GM21526 (cell line): ENCODE data around the gene MAP3K9.
"Not testable (repeated sequence)": the region's sequence is repeated elsewhere in the genome, so short reads cannot be mapped to it uniquely, and the experiment has no call there.

ENCODE experiments used
- ATAC-seq: cut with Tn5 transposase; IDR thresholded peaks from one replicate; pipeline ENCODE4 v1.9.1; 2021; ENCODE audit warnings: moderate library complexity; ENCODE audit not compliant: unreplicated experiment, low FRiP score

The MAP3K9 gene

DNA sequence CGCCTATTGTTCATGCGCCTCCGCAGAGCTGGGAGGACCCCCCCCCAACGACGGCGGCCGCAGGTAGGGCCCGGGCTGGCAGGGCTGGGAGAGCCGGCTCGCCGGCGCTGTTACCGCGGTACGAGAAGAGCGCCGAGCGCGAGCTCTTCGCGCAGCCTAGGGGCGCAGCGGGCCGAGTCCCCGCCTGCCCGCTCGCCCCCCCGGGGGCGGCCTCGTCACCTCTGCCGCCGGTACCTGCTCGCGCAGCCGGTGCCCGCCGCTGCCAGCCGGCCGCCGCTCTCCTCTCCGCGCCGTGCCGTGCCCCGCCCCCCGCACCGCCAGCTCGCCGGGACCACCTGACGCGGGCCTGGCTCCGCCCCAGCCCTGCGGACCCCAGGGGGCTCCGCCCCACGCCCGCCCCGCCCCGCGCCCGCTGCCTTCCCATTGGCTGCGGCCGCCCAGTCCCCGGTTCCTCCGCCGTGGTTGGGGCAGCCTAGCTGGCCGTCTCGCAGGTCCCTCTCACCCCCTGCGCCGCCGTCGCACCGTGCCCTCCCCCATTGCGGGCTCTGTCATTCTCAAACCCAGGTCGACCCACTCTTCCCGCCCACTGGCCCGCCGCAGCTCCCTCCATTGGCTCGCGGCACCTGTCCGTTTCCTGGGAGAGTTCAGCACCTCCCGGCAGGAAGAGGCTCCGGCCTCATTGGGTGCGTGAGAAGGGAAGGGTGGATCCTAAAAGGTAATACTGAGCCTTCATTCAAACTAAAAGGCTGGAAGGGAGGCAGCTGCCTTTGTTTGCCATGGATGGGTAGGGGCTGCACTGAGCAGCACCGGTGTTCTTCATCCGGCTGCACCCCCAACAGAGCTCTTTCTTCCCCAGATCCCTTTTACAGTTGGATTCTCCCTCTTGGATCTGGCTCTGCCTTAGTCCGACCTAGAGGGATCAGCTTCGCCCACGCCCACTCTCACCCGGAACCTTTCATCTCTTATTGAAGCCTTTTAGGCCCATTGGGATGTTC, at the start of gene MAP3K9:
TSS of gene MAP3K9 (minus strand) at position 289 of the 995 bp plus-strand sequence. CDS start 342 bp downstream, outside the sequence.
- peak; percentile 82 for ATAC-seq

DNA sequence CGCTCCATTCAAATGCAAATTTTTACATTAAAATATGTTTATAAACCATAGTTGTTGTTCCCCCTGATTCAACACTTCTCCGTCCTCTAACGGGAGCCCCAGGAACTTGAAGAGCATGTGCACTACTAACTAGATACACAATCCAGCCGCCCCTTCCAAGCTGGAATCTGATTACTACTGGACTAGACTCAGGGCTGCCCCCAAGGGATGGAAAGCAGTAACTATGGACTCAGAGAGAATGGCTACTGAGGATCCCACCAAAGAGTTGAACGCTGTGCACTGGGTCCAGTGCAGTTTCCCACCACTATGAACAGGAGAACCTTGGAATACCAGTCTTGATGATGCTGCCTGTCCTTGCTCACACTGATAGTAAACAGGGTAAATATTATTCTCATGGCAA, 49.3 kb upstream of the MAP3K9 start:
- no peak for ATAC-seq

DNA sequence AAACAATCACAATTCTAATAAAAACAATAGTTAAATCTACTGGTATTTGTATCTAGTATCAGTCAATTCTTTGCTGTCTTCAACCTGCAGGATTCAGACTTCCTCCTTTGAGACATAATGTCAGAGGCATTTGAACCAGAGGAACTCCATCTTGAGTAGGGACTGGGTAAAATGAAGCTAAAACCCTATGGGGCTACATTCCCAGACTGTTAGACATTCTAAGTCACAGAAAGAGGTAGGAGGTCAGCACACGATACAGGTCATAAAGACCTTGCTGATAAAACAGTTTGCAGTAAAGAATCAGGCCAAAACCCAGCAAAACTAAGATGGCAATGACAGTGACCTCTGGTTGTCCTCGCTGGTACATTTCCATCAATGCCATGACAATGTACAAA, 48.2 kb upstream of the MAP3K9 start:
- no peak for ATAC-seq

DNA sequence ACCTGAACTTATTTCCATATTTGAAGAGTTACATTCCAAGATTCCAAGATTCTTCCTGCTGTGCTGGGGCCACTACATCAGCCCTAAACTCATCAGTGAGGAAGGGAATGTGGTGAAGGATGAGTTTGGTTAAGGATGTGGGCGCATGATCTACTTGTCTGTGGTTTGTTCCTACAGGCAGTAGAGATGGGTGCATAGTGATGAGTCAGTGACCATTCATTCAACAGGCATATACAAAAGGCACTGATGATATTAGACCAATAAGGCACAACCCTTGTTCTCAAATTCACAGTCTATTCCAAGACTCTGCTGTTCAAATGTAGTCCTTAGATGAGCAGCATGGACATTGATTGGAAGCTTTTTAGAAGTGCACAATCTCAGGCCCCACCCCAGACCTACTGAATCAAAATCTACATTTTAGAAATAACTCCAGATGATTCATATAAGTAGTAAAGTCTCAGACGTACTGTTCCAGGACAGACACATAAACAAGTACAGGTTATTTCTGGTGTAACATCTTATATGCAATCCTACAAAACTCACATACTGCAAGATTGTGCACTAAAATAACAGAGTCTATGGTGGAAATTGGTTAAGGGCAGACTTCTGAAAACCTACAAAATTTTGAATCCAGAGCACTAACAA, 47.7 kb upstream of the MAP3K9 start:
- no peak for ATAC-seq

DNA sequence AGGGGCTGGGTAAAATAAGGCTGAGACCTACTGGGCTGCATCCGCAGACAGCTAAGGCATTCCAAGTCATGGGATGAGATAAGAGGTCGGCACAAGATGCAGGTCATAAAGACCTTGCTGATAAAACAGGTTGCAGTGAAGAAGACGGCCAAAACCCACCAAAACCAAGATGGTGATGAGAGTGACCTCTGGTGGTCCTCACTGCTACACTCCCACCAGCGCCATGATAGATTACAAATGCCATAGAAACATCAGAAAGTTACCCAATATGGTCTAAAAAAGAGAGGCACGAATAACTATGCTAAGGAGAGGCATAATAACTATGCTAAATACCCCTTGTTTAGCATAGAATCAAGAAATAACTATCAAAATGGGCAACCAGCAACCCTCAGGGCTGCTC, 46.2 kb upstream of the MAP3K9 start:
- no peak for ATAC-seq

DNA sequence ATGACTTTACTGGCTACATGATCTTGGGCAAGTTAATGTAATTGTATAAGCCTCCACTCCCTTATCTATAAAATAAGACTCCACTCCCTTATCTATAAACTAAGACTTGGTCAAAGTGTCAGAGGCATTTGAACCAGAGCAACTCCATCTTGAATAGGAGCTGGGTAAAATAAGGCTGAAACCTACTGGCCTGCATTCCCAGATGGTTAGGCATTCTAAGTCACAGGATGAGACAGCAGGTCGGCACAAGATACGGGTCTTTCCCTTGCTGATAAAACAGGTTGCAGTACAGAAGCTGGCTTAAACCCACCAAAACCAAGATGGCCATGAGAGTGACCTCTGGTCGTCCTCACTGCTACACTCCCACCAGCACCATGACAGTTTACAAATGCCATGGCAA, 44.3 kb upstream of the MAP3K9 start:
- not testable (repeated sequence) for ATAC-seq

DNA sequence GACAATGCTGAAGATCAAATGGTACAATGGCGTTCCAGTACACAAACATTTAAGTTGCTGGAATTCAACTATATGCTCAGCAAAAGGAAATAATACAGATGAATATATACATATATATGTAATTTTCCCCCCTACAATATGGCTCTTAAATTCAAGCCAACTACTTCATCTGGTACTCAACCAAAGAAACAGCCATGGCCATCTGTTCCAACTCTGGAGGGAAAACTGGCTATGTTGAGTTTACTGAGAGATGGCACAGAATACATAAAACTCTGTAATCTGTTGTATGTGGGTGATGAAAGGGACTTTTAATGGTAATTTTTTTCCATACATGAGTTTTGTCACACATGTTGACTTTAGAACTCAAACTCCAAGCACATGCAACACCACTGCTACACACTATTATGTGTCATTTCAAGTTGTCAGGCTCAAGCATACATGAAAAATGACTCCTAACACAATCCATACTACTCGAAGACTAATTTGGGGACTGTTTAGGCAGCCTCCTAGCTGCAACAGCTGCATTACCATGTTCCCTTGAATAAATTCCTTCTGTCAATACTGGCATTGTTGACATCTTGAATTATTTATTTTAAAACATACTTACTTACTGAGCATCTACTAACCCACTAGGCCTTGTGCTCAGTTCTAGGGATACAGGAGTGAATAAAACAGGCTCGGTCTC, 38.2 kb upstream of the MAP3K9 start:
- no peak for ATAC-seq

DNA sequence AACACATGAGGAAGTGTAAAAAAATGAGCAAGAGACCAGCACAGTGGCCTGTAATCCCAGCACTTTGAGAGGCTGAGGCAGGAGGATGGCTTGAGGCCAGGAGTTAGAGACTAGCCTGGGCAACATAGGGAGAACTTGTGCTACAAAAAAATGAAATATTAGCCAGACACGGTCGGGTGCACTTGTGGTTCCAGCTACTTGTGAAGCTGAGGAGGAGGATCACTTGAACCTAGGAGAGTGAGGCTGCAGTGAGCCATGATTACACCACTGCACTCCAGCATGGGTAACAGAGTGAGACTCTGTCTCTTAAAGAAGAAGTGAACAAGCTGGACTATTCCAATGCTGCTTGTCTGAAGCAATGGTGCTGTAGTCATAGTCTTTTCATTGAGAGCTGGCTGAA, 36.3 kb upstream of the MAP3K9 start:
- ATAC-seq, result no peak

DNA sequence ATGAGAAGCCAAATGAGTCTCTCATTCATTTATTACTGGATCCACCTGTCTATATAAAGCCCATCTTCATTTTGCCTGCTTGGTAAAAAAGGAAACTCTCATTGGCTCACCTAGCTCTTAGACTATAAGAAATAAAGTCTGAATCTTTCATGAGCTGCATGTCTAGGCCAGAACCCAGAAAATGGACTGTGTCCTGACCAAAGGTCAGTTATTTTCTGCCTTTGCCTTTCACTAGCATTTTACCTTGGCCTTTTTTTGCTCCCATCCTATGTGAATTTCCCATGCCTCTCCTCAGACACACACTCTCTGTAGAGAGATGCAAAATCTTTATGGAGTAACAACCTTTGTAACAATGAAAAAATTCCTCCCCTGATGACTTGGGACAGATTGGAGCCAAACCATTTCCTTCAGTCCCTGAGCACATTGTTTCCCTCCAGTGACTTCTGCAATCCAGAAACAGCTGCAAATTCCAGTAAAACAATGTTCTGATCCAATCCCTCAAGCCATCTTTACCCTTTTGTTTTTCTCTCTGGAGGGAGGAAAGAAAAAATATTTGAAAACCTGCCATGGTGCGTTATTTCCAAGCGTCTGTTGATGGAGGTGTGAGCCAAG, 33.6 kb upstream of the MAP3K9 start:
- ATAC-seq, result no peak

DNA sequence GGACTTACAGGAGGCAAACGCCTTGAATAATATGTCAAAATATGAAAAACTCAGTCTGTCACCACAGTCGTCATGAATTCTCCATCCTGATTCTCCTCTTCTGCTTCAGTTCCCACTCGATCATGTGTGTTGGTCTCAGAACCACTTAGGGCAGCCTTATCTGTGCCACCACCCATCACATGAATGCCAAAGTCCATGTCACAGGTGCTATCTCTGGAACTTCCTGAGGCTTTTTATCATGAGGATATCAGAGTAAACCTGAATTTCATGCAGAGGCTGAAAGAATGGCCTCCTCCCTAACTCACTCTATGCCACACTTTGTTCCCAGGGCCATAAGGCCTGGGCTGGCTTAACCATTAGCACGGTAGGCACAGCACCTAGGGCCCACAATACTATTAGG, 28.8 kb upstream of the MAP3K9 start:
- no peak for ATAC-seq

DNA sequence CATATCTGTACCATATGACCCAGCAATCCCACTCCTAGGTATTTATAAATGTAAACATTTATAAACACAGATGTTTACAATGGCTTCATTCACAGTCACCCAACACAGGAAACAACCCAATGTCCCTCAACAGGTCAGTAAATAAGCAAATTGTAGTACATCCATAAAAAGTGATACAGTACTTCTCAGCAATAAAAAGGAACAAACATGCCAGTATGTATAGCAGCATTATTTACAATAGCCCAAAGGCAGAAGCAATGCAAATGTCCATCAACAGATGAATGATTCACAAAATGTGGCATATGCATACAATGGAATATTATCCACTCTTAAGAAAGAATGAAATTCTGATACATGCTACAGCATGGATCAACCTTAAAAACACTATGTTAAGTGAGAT, 27.6 kb upstream of the MAP3K9 start:
- no peak for ATAC-seq

DNA sequence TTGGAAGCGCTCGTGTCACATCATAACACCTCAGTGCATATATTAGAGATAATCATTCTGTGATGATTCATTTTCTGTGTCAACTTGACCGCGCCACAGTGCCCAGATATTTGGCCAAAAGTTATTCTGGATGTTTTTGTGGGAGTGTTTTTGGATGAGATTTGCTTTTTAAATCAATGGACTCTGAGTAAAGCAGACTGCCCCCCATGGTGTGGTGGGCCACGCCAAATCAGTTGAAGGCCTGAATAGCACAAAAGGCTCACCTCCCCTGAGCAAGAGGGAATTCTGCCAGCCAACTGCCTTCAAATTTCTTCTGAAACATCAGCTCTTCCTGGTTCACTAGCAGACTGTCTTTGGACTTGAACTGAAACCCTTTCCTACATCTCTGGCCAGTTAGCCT, 24.6 kb upstream of the MAP3K9 start:
- no peak for ATAC-seq

DNA sequence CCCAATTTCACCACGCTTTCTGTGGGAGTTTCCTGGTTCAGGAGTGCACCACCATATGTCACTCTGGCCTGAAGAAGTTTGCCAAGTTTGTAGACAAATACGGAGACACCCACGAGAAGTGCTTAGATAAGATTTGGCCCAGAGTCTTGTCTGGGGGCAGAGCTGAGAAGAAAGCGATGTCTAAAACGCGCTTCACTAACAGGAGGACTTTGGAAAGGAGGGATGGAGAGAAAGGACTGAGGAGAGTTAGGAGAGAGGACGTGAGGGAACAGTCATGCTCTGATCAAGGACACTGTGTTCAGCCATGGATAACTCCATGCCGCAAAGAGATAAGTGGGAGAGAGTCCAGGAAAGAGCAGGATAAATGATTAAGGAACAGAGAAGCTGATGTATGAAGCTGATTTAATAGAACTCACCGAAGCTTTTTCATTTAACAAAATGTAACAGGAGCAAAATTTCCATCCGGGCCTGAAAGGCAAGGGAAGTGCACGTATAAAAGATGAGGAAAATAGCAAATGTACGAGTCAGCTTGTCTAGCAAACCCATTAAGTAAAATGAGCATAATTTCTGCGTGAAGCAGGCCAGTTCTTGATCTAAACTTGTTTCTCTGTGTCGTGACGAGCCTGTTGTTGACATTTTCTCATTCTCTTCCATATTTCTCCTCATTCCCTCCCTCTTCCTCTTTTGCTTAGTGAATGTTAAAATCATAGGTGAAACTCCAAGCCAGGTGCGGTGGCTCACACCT, 23.4 kb upstream of the MAP3K9 start:
- no peak for ATAC-seq

DNA sequence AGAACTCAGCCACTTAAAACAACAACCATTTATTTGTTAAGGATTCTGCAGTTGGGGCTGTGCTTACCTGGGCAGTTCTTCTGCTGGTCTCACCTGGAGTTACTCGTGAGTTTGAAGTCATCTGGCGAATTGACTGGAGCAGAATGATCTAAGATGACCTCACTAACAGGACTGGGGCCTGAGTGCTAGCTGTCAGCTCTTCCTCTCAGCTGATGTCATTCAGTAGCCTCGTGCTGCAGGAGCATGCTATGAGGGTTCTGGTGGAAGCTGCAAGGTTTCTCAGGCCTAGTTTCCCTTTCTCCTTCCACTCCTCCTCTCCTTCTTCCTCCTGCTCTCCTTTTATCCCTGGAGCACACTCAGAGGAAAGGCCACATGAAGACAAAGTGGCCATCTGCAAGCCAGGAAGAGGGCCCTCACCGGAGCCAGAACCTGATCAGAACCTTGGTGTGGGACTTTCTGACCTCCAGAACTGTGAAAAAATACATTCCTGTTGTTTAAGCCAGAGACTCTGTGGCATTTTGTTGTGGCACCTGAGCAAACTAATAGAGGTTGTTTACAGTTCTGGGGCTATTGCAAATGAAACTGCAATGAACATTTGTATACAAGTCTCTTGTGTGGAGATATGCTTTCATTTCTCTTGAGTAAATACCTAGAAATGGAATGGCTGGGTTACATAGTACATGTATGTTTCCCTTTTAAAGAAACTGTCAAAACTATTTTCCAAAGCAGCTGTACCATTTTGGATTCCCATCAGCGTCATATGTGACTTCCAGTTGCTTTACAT, 21.9 kb upstream of the MAP3K9 start:
- ATAC-seq, result no peak

DNA sequence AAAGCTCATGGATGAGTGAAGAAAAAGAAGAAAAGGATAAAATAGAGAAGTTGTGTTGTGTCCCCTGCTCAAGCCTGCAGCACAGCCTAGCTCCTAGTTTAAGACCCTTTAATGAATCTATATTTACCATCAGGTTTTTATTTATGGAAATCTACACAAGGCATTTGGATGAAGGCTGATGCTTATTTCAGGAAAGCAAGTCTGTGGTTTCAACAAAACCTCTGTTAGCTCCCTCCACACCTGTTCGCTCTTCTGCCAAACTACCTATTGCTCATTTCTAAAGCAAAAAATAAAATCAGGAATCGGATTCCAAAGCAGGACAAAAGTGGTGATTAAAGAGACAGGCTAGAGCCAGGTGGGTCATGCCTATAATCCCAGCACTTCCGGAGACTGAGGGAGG, 18.9 kb upstream of the MAP3K9 start:
- no peak for ATAC-seq

DNA sequence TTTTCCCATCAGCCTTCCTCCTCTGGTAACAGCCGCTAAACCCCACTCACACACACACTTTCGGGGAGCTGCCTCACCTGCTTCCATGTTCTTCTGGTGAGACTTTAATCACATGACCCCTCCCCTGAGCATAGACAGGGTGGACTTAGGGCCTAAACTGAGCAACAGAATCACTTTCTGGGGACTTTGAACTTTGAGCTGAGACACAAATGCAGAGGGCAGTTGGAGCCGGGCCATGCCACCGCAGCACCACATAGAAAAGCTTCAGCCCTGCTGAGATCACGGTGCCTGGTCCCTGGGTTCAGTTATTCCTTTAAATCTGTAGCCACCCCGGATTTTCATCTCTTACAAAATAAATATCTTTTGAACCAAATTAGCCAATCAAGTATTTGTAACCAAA, 18.4 kb upstream of the MAP3K9 start:
- no peak for ATAC-seq

DNA sequence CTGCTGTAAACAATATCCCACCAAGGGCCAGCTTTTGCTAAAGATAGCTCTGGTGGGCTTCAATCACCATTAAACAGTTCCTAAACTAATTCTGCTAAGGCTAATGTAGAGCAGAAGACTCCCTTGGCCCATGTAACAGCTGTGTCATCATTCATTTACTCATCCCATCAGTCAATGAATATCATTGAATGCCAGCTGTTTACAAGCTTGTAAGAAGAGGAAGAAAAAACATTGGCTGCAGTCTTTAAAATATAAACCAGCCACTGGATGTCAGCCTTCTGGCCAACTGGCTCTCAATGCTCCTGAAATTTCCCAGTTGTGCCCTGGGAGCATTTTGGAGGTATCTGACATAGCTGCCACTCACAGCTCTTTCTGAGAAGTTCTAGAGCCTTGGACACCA, 18.0 kb upstream of the MAP3K9 start:
- ATAC-seq, result no peak

DNA sequence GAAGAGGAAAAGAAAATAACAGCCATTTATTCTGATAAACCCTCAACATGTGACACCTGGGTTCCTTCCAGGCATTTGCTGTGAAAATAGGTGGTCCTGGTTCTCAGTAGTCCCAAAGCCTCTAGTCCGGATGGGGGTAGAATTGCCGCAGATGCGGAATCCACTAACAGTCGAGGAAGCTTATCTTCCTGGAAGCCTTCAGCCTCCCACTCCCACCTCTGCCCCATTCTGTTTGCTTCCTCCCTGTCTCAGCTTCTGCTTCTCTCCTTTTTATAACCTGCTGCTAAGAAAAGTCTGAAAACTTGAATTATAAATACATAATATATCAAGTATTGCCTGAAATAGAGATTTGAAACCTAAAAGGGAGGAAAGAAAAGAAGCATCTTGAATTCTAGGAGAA, 14.0 kb upstream of the MAP3K9 start:
- no peak for ATAC-seq

DNA sequence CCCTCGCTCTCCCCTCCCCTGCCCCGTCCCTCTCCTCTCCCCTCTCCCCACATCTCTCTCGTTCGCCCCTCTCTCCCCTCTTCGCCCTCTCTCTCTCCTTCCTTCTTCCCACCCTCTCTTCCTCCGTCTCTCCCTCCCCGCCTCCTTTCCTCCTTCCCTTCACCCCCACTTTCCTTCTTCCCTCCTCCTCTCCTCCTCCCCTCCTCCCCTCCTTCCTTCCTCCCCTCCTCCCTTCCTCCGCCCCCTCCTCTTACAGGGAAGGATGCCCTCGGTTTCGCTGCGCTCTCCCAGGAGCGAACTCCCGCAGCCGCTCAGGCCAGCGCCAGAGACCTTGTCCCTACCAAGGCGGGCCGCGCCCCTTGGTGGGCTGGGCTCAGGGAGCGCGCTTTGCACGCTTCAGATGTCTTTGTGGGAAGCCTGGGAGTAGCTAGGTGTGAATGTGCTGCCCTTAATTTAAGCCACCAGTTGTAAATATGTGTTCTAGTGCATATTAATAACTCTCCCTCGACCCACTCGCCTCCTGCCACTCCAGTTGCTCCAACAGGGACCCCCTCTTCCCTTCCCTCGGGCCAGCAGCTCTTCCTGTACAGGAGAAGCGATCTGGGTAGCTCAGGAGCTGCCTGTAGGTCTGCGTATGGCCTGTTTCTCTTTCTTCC, 13.3 kb upstream of the MAP3K9 start:
- ATAC-seq, result no peak
